SK-N-SH (cell line): Measurements from ENCODE around the gene EFNB2. TPM values are rescaled to one million over a fixed set of nuclear protein-coding genes. Genes with fewer than 3 reads are reported as not detected.

ENCODE experiments used
- CTCF ChIA-PET: fragments of 300-600, 350-600 bp; formaldehyde crosslinking; extraction: SDS; loops from one replicate; lab custom pipeline; 2021; lab: Yijun Ruan, JAX
- POLR2A ChIA-PET: fragments of 350-600 bp; sonication (Branson Sonifier 250); formaldehyde crosslinking; extraction: SDS; loops from one replicate; lab custom pipeline; 2020; ENCODE audit warnings: antibody characterized with exemption, inconsistent platforms; lab: Yijun Ruan, JAX
- DNase-seq: peaks from one replicate; pipeline ENCODE4 v3.0.0; 2012
- H2AFZ ChIP-seq: fragments of 200-600 bp; sonication (generic); 2 replicates; pipeline ENCODE4 v1.8.1; 2016; ENCODE audit warnings: antibody characterized with exemption, mild to moderate bottlenecking, low read depth
- H3F3A ChIP-seq: fragments of 200-600 bp; sonication (generic); replicated peaks from 2 replicates; pipeline ENCODE3; 2016; ENCODE audit warnings: antibody characterized with exemption, mild to moderate bottlenecking; ENCODE audit not compliant: insufficient read depth
- H3K27ac ChIP-seq, 2 experiments: fragments of 200-500 bp in 1 of 2; fragments of 200-600 bp in 1 of 2; sonication (Bioruptor generic) in 1 of 2; sonication (generic), shearing (Covaris generic) in 1 of 2; 2 replicates each; pipeline versions ENCODE4 v1.5.1 to v1.6.1; 2014 to 2016; ENCODE audit warnings: low read depth in 2 of 2, inconsistent platforms in 1 of 2, low read length in 1 of 2, mild to moderate bottlenecking in 1 of 2, mixed read lengths in 1 of 2
- H3K27me3 ChIP-seq: fragments of 200-600 bp; sonication (generic), shearing (Covaris generic); 2 replicates; pipeline ENCODE4 v1.6.1; 2016; ENCODE audit warnings: mixed run types; ENCODE audit not compliant: insufficient read depth
- H3K36me3 ChIP-seq, 2 experiments: fragments of 200-500 bp in 1 of 2; fragments of 200-600 bp in 1 of 2; sonication (Bioruptor generic) in 1 of 2; sonication (generic) in 1 of 2; replicated peaks in 1 of 2; 2 replicates each; pipeline versions ENCODE3 to v1.5.1; 2014 to 2016; ENCODE audit warnings: low read length in 1 of 2, mild to moderate bottlenecking in 1 of 2; ENCODE audit not compliant: insufficient read depth in 2 of 2, control insufficient read depth in 1 of 2
- H3K4me1 ChIP-seq, 2 experiments: fragments of 200-500 bp in 1 of 2; fragments of 200-600 bp in 1 of 2; sonication (Bioruptor generic) in 1 of 2; sonication (generic), shearing (Covaris generic) in 1 of 2; 2 replicates each; pipeline versions ENCODE4 v1.5.1 to v1.6.1; 2014 to 2016; ENCODE audit warnings: low read depth in 1 of 2, low read length in 1 of 2, mixed run types in 1 of 2; ENCODE audit not compliant: insufficient read depth in 2 of 2, control insufficient read depth in 1 of 2
- H3K4me2 ChIP-seq: fragments of 200-600 bp; sonication (generic), shearing (Covaris generic); 2 replicates; pipeline ENCODE4 v1.6.1; 2017; ENCODE audit warnings: mixed run types
- H3K4me3 ChIP-seq, 2 experiments: fragments of 200-500 bp in 1 of 2; fragments of 200-600 bp in 1 of 2; sonication (Bioruptor generic) in 1 of 2; sonication (generic), shearing (Covaris generic) in 1 of 2; 2 replicates each; pipeline versions ENCODE4 v1.5.1 to v1.8.1; 2014 to 2016; ENCODE audit warnings: low read depth in 2 of 2, inconsistent platforms in 1 of 2, low read length in 1 of 2, mild to moderate bottlenecking in 1 of 2, mixed read lengths in 1 of 2, moderate library complexity in 1 of 2
- H3K79me2 ChIP-seq: fragments of 200-600 bp; sonication (generic); 2 replicates; pipeline ENCODE4 v1.8.1; 2017; ENCODE audit warnings: mild to moderate bottlenecking; ENCODE audit not compliant: insufficient read depth
- H3K9ac ChIP-seq: fragments of 200-600 bp; sonication (generic); 2 replicates; pipeline ENCODE4 v1.6.1; 2017; ENCODE audit warnings: mixed run types
- H3K9me2 ChIP-seq: fragments of 200-600 bp; sonication (generic); 2 replicates; pipeline ENCODE4 v1.6.1; 2017; ENCODE audit warnings: mixed run types
- H3K9me3 ChIP-seq: fragments of 200-600 bp; sonication (generic); 2 replicates; pipeline ENCODE4 v1.6.1; 2017; ENCODE audit warnings: mixed run types, mild to moderate bottlenecking, moderate library complexity
- H4K20me1 ChIP-seq: fragments of 200-600 bp; sonication (generic); 2 replicates; pipeline ENCODE4 v1.6.1; 2017; ENCODE audit warnings: mild to moderate bottlenecking, mixed run types; ENCODE audit not compliant: insufficient read depth
- CHD2 ChIP-seq: fragments of 150-350 bp; IDR thresholded peaks from 2 replicates; pipeline ENCODE4 v1.6.1; 2018; ENCODE audit warnings: low read length; ENCODE audit not compliant: partially characterized antibody
- EP300 ChIP-seq, 2 experiments: IDR thresholded peaks; 2 replicates each; pipeline versions ENCODE4 v1.4.0 to v1.6.1; 2012; ENCODE audit warnings: borderline replicate concordance in 1 of 2, low read depth in 1 of 2, low read length in 1 of 2
- EZH2phosphoT487 ChIP-seq: fragments of 200-600 bp; sonication (generic); IDR thresholded peaks from 2 replicates; pipeline ENCODE4 v1.6.1; 2017; ENCODE audit warnings: low read depth, mixed run types, mild to moderate bottlenecking, antibody characterized with exemption, moderate library complexity, borderline replicate concordance
- FOXJ3 ChIP-seq: sonication (generic); formaldehyde crosslinking; IDR thresholded peaks from 2 replicates; pipeline ENCODE4 v1.5.1; 2020; ENCODE audit warnings: mild to moderate bottlenecking, missing genetic modification reagents
- GABPA ChIP-seq: IDR thresholded peaks from 2 replicates; pipeline ENCODE4 v1.4.0; 2012; ENCODE audit warnings: low read depth, mild to moderate bottlenecking
- GATA2 ChIP-seq: sonication (generic); formaldehyde crosslinking; IDR thresholded peaks from 2 replicates; pipeline ENCODE4 v1.5.0; 2020; ENCODE audit warnings: mild to moderate bottlenecking, missing genetic modification reagents
- JUND ChIP-seq: IDR thresholded peaks from 2 replicates; pipeline ENCODE4 v1.4.0; 2012
- MXI1 ChIP-seq: IDR thresholded peaks from 2 replicates; pipeline ENCODE4 v1.6.1; 2012; ENCODE audit warnings: mild to moderate bottlenecking, low read depth, low read length, improper control_type of control experiment
- NFIC ChIP-seq: IDR thresholded peaks from 2 replicates; pipeline ENCODE4 v1.4.0; 2012; ENCODE audit warnings: borderline replicate concordance
- RCOR1 ChIP-seq: fragments of 150-350 bp; IDR thresholded peaks from 2 replicates; pipeline ENCODE4 v1.6.1; 2017; ENCODE audit warnings: antibody characterized with exemption, low read length
- SMC3 ChIP-seq: IDR thresholded peaks from 2 replicates; pipeline ENCODE4 v1.6.1; 2012; ENCODE audit warnings: low read depth, low read length, improper control_type of control experiment
- TAF1 ChIP-seq: IDR thresholded peaks from 2 replicates; pipeline ENCODE4 v1.6.1; 2012; ENCODE audit warnings: low read depth, mild to moderate bottlenecking, low read length, moderate library complexity, borderline replicate concordance
- TEAD4 ChIP-seq: IDR thresholded peaks from 2 replicates; pipeline ENCODE4 v1.4.0; 2012; ENCODE audit warnings: mild to moderate bottlenecking, borderline replicate concordance; ENCODE audit not compliant: insufficient read depth
- WGBS: methylation state at CpG from one replicate; pipeline ENCODE4 v1.1.6; 2017; ENCODE audit warnings: low lambda C conversion rate; 5-methylcytosine and 5-hydroxymethylcytosine counted together
- polyA plus RNA-seq, 3 experiments: library from polyadenylated mRNA; depleted of rRNA; stranded (reverse); fragments of >200 nt; gene quantifications; 2 replicates each; pipeline ENCODE4 v1.2.3, GENCODE V29; 2012
- TF ChIP-seq, protein P1 (sequence below): IDR thresholded peaks from 2 replicates; pipeline ENCODE4 v1.4.0; 2012; ENCODE audit warnings: low read depth, borderline replicate concordance
- TF ChIP-seq, protein P2 (sequence below): fragments of 200-600 bp; sonication (generic); IDR thresholded peaks from 2 replicates; pipeline ENCODE4 v1.6.1; 2017; ENCODE audit warnings: antibody characterized with exemption, mild to moderate bottlenecking, moderate library complexity
- TF ChIP-seq, protein P3 (sequence below): IDR thresholded peaks from 2 replicates; pipeline ENCODE4 v1.6.1; 2012; ENCODE audit warnings: mild to moderate bottlenecking, low read depth, low read length, moderate library complexity
- TF ChIP-seq, protein P4 (sequence below): IDR thresholded peaks from 2 replicates; pipeline ENCODE4 v1.4.0; 2012; ENCODE audit warnings: low read depth
- TF ChIP-seq, protein P5 (sequence below): IDR thresholded peaks from 2 replicates; pipeline ENCODE4 v1.4.0; 2012; ENCODE audit warnings: low read depth, borderline replicate concordance

EFNB2 gene
- polyA plus RNA-seq, 1 of the 3 experiments (the other 2 are of a cell fraction), result 3.0 TPM

DNA sequence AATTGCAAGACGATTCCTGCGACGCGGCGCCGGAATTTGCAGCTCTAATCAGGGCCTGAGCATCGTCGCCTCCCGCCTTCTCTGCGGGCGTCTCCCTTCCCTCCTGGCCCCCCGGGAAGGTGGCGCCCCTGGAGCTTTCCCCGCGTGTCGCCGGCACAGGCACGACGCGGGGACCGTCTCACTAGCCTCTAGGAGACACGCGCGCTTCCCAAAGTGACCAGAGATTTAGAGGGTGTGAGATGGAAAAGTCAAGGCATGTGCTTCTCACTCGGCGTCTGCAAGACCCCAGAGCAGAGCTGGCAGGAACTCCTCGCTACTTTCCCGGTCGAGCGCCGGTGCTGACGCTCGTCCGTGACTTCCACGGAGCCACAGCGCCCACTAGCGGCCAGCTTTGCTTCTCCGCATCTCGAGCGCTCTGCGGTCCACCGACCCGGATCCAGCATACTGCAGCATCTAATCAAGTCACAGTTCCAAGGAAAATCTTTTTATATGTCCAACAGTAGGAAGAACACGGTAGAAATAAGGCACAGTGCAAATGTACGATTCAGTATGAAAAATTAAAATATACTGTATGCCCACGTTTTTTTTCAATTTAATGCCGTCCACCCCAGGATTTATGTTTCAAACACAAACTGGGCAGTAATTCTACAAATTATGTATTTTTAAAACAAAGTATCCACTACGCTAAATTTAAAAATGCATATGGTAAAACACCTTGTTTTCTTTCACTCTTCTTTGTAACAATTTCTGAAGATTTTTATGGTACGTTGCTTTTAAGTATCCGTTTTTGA, 977 bp upstream of the EFNB2 start (continued):
- TF ChIP-seq TEAD4 (no peak), RCOR1 (peak; percentile 64), FOXJ3 (CRISPR knock-in tag) (0 out of 2 replicates have a peak, but pooled peaks have one; percentile 45), GABPA (no peak; the same call in 1 of the 2 replicates), CHD2 (no peak)
- TF ChIP-seq, protein P1, sequence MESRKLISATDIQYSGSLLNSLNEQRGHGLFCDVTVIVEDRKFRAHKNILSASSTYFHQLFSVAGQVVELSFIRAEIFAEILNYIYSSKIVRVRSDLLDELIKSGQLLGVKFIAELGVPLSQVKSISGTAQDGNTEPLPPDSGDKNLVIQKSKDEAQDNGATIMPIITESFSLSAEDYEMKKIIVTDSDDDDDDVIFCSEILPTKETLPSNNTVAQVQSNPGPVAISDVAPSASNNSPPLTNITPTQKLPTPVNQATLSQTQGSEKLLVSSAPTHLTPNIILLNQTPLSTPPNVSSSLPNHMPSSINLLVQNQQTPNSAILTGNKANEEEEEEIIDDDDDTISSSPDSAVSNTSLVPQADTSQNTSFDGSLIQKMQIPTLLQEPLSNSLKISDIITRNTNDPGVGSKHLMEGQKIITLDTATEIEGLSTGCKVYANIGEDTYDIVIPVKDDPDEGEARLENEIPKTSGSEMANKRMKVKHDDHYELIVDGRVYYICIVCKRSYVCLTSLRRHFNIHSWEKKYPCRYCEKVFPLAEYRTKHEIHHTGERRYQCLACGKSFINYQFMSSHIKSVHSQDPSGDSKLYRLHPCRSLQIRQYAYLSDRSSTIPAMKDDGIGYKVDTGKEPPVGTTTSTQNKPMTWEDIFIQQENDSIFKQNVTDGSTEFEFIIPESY, result no peak
- TF ChIP-seq, protein P2, sequence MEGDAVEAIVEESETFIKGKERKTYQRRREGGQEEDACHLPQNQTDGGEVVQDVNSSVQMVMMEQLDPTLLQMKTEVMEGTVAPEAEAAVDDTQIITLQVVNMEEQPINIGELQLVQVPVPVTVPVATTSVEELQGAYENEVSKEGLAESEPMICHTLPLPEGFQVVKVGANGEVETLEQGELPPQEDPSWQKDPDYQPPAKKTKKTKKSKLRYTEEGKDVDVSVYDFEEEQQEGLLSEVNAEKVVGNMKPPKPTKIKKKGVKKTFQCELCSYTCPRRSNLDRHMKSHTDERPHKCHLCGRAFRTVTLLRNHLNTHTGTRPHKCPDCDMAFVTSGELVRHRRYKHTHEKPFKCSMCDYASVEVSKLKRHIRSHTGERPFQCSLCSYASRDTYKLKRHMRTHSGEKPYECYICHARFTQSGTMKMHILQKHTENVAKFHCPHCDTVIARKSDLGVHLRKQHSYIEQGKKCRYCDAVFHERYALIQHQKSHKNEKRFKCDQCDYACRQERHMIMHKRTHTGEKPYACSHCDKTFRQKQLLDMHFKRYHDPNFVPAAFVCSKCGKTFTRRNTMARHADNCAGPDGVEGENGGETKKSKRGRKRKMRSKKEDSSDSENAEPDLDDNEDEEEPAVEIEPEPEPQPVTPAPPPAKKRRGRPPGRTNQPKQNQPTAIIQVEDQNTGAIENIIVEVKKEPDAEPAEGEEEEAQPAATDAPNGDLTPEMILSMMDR, result peak; percentile 96

DNA sequence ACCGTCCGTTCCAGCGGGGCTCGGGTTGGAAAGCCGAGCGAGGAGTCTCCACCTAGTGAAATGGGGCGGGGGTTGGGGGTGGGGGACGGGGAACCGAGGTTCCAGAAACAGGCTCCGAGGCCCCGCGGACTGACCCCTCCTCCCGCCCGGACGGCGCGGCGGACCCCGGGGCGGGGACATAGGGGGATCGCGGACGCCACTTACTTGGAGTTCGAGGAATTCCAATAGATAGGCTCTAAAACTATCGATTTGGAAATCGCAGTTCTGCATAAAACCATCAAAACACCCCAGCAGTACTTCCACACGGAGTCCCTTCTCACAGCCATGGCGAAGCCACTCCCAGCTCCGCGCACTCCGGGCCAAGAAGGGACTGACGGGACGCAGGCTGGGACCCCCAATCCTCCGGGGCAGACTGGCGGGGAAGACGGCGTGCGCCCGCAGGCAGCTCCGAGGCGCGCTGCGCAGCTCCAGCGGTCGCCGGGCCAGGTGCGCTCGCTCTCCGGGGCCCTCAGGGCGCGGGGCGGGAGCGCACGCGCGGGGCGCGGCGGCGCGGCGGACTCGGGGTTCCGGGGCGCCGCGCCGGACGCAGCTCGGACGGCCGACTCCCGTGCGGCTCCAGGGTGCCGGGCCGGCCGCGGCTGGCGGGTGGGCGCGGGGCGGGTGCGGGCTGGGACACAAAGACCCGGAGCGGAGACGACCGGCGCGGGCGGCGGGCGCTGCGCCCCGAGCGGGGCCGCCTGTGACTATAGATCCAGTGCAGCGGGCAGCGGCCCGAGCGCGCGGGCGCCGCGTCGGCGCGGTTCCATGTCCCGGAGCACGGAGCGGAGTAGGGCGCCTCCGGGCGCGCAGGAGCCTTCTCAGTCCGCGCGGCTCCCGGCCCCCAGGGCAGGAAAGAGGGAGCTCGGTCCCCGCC, 567 bp downstream of the EFNB2 start:
- H3K4me1 ChIP-seq, result peaks cover 0 to 18% of the 10 kb centered on the region in 2 experiments; a peak in 2 of 4 replicates
- H3K9ac ChIP-seq, result no peak overlapping the region
- H3K4me3 ChIP-seq, result peak overlapping the region; percentile 76 to 77
- H3K9me3 ChIP-seq, result no peaks in the 10 kb centered on the region
- peak; percentile 57 for DNase-seq
- CTCF ChIA-PET, result interaction anchor here (0.9 to 7.1 kb wide), 11 partner anchors 10 to 1963 kb away, joined by 3 to 58 read pairs (median 3); partner anchors contain the start of gene ARGLU1
- peak overlapping the region; percentile 76 for H3K4me2 ChIP-seq
- H3K36me3 ChIP-seq, result no peaks in the 10 kb centered on the region
- peak overlapping the region in 1 of 2 experiments; percentile 77; a peak in 2 of 4 replicates for H3K27ac ChIP-seq
- H4K20me1 ChIP-seq, result no peaks in the 10 kb centered on the region; the same call in 1 of the 2 replicates
- H3K79me2 ChIP-seq, result peaks cover 23% of the 10 kb centered on the region; the same call in 1 of the 2 replicates
- WGBS, result 0% methylated on average over 11 of the region's 121 CpGs
- POLR2A ChIA-PET, result interaction anchor here (0.6 to 0.9 kb wide), 2 partner anchors 13 to 28 kb away, joined by 3 to 4 read pairs; no protein-coding TSS in a partner anchor
- H3F3A ChIP-seq, result peaks cover 27% of the 10 kb centered on the region
- no peaks in the 10 kb centered on the region for H3K27me3 ChIP-seq
- no peaks in the 10 kb centered on the region for H3K9me2 ChIP-seq
- H2AFZ ChIP-seq, result peak overlapping the region; percentile 80; the same call in 1 of the 2 replicates
- TF ChIP-seq NFIC (no peak), GATA2 (CRISPR knock-in tag) (no peak), EP300 (IDR thresholded peaks at IDR 0.05; ENCODE audit: borderline replicate concordance in 1 of 2, low read depth in 1 of 2, low read length in 1 of 2) (no peak), EZH2phosphoT487 (no peak), GABPA (no peak), TEAD4 (no peak), SMC3 (no peak), FOXJ3 (CRISPR knock-in tag) (no peak), RCOR1 (no peak), MXI1 (no peak), JUND (no peak), TAF1 (no peak)
- TF ChIP-seq, protein P3, sequence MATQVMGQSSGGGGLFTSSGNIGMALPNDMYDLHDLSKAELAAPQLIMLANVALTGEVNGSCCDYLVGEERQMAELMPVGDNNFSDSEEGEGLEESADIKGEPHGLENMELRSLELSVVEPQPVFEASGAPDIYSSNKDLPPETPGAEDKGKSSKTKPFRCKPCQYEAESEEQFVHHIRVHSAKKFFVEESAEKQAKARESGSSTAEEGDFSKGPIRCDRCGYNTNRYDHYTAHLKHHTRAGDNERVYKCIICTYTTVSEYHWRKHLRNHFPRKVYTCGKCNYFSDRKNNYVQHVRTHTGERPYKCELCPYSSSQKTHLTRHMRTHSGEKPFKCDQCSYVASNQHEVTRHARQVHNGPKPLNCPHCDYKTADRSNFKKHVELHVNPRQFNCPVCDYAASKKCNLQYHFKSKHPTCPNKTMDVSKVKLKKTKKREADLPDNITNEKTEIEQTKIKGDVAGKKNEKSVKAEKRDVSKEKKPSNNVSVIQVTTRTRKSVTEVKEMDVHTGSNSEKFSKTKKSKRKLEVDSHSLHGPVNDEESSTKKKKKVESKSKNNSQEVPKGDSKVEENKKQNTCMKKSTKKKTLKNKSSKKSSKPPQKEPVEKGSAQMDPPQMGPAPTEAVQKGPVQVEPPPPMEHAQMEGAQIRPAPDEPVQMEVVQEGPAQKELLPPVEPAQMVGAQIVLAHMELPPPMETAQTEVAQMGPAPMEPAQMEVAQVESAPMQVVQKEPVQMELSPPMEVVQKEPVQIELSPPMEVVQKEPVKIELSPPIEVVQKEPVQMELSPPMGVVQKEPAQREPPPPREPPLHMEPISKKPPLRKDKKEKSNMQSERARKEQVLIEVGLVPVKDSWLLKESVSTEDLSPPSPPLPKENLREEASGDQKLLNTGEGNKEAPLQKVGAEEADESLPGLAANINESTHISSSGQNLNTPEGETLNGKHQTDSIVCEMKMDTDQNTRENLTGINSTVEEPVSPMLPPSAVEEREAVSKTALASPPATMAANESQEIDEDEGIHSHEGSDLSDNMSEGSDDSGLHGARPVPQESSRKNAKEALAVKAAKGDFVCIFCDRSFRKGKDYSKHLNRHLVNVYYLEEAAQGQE, result no peak
- TF ChIP-seq, protein P4, sequence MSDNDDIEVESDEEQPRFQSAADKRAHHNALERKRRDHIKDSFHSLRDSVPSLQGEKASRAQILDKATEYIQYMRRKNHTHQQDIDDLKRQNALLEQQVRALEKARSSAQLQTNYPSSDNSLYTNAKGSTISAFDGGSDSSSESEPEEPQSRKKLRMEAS, result no peak
- TF ChIP-seq, protein P5, sequence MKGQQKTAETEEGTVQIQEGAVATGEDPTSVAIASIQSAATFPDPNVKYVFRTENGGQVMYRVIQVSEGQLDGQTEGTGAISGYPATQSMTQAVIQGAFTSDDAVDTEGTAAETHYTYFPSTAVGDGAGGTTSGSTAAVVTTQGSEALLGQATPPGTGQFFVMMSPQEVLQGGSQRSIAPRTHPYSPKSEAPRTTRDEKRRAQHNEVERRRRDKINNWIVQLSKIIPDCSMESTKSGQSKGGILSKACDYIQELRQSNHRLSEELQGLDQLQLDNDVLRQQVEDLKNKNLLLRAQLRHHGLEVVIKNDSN, result no peak
